Ammon's horn (tissue), 1 donor: Measurements from ENCODE around the gene TOX3.

ENCODE experiments used
- DNase-seq: peaks from one replicate; pipeline ENCODE4 v3.0.0-alpha.2; 2016; ENCODE audit warnings: low spot score

The TOX3 gene

GRCh38 chr16:52563767-52564611 is 17.0 kb upstream of the TOX3 start:
- no peak for DNase-seq

- DNase-seq = no peak
These were observed 15.8 kb upstream of the TOX3 start for GRCh38 chr16:52562770-52563169.

GRCh38 chr16:52561910-52562741 is 15.2 kb upstream of the TOX3 start:
- DNase-seq = no peak

- no peak for DNase-seq
These were observed 11.5 kb upstream of the TOX3 start for GRCh38 chr16:52558448-52558847.

- no peak for DNase-seq
These were observed 10.3 kb upstream of the TOX3 start for GRCh38 chr16:52557236-52557635.

GRCh38 chr16:52556083-52556482 is 9.1 kb upstream of the TOX3 start:
- DNase-seq = no peak

- DNase-seq = no peak
These were observed 8.6 kb upstream of the TOX3 start for GRCh38 chr16:52555572-52555971.

GRCh38 chr16:52554334-52554733 is 7.4 kb upstream of the TOX3 start:
- no peak for DNase-seq

- no peak for DNase-seq
These were observed 6.4 kb upstream of the TOX3 start for GRCh38 chr16:52553322-52553721.

- DNase-seq = no peak
These were observed 5.7 kb upstream of the TOX3 start for GRCh38 chr16:52552643-52553042.

- peak; percentile 19 for DNase-seq
These were observed 2.2 kb upstream of the TOX3 start for GRCh38 chr16:52549011-52549692.

- no peak for DNase-seq
These were observed 1.5 kb upstream of the TOX3 start for GRCh38 chr16:52548261-52549010.

- DNase-seq = no peak
These were observed 882 bp upstream of the TOX3 start for GRCh38 chr16:52547834-52548215.

- DNase-seq = no peak
These were observed 496 bp downstream of the TOX3 start for GRCh38 chr16:52546291-52547003.

- DNase-seq = no peak
These were observed 1.1 kb downstream of the TOX3 start for GRCh38 chr16:52545898-52546266.

- no peak for DNase-seq
These were observed 1.6 kb downstream of the TOX3 start for GRCh38 chr16:52545222-52545897.

GRCh38 chr16:52544703-52545102 is 2.2 kb downstream of the TOX3 start:
- no peak for DNase-seq

GRCh38 chr16:52543654-52544053 is 3.3 kb downstream of the TOX3 start:
- DNase-seq = no peak

GRCh38 chr16:52540910-52541309 is 6.0 kb downstream of the TOX3 start:
- no peak for DNase-seq

- no peak for DNase-seq
These were observed 7.8 kb downstream of the TOX3 start for GRCh38 chr16:52539191-52539590.

- no peak for DNase-seq
These were observed 8.4 kb downstream of the TOX3 start for GRCh38 chr16:52538511-52538910.
